ENCODE results near the gene NAV2. TPM values are rescaled to one million over a fixed set of nuclear protein-coding genes. Genes with fewer than 3 reads are reported as not detected.

The NAV2 gene
- total RNA-seq, 1 donor from 2014 or later: 10.5 TPM

DNA sequence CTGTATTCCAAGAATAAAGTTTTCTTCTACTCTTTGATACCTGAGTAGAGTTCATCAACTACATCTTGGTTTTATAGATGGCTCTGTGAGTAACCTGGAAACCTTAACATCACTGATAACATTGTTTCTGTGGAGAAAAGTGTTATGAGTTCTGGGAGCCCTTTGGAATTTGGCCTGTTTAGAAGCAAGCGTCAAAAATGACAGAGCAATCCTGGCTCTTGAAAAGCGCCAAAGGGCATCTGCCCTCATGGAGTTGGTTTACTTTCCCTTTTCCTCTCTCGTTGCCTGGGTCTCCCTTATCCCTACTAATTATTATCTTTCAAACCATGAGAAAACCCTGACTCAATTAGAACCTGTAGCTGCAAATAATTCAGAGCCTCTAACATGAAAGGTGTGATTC is 307.6 kb downstream of the NAV2 start:
- no peak for DNase-seq
- no peak for ATAC-seq (ENCODE audit: poor library complexity)
- intact Hi-C loops (cut with DNase I): no loop called here

DNA sequence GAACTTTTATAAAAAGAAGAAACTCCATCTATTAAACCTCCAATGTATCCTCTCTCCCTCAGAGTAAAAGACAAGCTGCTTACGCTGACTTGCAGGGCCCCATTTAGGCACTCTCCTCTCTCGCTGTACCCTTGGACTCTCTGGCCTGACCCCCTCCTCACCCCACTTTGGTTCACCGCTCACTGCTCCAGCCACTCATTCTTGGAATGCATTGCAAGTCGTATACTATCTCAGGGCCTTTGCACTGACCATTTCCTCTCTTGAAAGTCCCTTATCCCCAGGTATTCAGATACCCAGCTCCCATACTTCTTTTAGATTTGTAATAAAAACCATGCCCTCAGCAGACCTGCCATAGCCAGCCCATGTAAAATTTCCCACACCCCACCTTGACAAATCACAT is 308.1 kb downstream of the NAV2 start:
- no peak for ATAC-seq (ENCODE audit: poor library complexity)
- intact Hi-C loops (cut with DNase I): no loop called here
- no peak for DNase-seq

DNA sequence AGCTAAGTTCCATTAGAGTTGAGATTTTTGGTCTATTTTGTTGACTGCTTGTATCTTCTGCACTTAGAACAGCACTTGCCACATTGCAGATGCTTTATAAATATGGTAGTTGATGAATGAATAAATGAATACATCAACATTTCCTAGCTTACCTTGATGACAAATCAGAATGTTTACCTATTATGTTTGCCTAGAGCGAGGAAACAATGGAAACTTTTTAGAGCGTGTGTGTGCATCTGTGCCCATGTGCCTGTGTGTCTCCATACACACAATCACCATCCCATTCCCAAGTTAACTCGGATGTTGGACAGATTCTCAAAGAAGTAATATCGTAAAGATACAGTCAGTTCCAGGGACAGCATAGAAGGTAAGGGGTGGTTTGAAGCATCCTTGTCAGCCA is 308.6 kb downstream of the NAV2 start:
- no peak for ATAC-seq (ENCODE audit: poor library complexity)
- no peak for DNase-seq
- intact Hi-C loops (cut with DNase I): no loop called here

- intact Hi-C loops (cut with DNase I): no loop called here
- no peak for ATAC-seq (ENCODE audit: poor library complexity)
- DNase-seq: no peak
Observed at GRCh38 chr11:20021771-20022362, 309.2 kb downstream of the NAV2 start.

DNA sequence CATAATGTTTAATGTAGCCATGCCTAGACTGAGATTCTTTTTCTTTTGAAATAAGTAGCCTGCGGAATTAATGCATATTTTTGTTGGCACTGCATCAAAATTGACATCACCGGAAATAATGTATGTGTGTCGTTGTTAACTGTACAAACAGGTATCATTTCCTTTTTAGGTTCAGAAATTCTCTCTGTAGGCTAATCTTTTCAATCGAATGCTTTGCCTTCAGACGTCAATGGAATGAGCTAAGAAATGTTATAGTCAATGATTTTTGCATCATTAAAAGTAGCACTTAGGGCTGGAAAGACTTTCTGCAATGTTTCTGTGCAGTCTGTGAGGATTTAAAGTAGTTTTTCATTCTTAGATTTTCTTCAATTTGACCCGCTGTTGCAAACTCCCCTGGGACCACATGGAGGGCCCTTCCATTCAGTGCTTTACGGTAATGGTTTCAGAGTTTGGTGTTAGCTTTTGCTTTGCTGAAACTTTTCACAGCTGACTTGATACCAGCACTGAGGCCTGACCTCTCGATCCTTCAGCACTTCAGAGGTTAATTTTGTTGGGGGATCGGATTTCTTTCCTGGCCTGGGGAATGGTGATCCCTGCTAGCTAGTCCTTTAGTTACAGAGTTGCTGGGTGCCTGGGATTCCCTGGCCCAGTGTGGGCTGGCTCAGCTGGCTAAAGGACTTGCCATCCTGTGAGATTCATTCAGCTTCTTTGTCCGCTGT is 309.9 kb downstream of the NAV2 start:
- ATAC-seq (ENCODE audit: poor library complexity): peak; percentile 54
- no peak for DNase-seq
- intact Hi-C loops (cut with DNase I): no loop called here

DNA sequence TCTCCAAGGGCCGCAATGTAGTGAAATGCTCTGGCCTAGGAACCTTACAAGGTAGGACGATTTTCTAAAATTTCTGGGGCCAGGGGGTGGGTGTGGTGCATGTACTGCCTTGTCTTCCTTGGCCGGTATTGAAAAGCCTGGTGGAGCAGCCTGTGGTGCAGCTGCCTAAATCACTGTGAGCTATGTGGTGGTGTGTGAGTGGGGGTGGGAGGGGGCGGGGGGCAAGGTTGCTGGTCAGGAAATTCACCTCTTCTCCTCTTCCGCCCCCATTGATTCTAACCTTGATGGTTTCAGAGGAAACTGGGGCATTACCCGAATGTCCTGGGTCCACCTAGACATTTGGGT is 310.4 kb downstream of the NAV2 start:
- DNase-seq (no peak), ATAC-seq (ENCODE audit: poor library complexity) (peak; percentile 32)
- intact Hi-C loops (cut with DNase I): no loop called here

DNA sequence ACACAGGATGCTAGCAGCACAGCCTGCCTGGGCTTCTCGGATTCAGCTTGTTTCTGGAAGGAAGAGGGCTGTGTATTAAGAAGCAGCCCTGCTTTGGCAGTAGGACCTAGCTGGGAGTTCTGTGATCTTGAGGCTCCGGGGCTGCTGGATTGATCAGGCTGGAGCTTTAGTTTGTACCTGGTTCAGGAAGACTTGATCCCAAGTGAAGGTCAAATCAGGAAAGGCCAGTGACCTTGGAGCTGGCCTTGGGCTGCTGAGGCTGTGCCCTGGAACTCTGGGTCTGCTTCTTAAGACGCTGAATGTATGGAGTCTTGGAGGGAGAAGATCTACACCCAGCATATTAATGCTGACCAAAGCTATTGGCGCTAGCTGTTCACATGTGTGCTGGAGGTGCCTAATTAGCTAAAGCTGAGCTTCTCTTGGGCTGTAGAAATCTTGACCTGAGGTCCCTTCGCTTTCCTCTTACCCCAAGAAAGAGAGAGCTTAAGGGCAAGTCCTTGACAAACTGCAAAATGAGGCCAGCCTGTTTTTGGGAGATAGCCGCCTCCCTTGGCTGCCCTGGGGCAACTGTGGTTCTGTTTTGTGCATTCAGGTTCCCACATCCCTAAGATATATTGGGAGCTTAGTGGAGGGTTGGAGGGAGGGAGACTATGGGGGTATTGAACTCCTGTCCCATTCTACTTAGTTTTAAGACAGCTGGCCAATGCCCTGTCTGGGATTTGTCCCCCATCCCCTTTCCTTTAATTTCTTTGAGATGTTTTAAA is 311.7 kb downstream of the NAV2 start:
- no peak for DNase-seq
- intact Hi-C loops (cut with DNase I): no loop called here
- ATAC-seq (ENCODE audit: poor library complexity): no peak

DNA sequence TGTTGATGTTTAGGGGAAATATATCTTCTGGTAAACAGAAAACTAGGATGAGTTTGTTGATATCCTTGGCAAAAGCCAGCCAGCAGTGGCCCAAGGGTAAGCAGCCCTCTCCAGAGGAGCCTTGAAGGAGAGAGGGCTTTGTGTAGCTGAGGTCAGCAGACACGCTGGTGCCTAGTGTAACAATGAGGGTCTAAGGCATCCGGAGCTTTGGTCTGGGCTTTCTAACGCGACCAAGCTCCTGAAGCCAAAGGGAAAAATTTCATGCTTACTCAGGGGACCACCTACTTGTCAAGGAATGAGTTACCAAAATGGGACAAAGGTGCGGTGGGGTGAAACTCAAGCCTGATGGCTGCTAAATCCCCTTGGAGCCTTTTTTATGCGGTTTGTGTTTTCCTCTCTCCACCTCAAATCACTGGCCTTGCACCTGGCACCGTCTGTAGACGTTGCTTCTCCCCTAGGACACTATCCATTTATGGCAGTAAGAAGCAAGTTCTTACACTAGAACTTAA is 312.7 kb downstream of the NAV2 start:
- ATAC-seq (ENCODE audit: poor library complexity) (no peak), DNase-seq (no peak)
- intact Hi-C loops (cut with DNase I): no loop called here

DNA sequence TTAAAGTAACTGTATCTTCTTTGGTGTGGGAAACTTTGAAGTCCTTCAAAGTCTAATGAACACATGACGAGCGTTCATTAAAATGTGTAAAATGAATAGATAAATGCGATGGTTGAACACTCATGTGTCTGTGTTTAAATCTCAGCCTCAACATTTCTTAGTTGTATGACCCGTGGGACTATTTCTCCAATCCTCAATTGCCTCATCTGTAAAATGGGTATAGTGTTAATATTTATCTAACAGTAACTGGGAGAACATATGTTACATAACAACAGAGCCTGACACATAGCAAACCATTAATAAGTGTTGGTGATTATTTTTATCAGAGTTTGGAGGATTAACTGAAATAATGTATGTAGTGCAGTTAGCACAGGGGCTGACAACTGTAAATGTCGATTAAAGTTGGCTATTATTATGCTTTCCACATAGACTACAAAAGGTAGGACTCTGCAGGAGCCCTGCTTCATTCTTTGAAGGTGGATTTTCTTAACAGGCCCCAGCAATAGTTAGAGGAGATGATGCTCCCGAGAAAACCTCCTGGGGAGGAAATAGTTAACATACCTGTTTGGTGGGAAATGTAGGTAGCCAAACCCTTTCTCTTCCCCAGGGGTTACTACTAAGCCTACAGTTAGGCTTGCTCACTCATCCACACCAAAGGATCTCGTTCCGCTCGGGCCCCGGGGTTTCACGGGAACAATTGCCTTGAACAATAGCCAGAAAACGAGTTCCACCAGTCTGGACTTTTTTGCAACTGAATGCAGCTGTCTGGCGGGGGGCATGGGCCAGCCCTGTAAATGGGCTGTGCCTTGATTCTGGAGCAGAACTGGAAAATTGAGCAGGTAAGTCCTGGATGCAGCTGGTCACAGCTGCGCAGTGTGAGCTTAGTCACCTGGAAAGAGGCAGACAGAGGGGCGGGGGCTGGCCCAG is 314.3 kb downstream of the NAV2 start:
- no peak for DNase-seq
- ATAC-seq (ENCODE audit: poor library complexity): no peak
- intact Hi-C loops (cut with DNase I): no loop called here

DNA sequence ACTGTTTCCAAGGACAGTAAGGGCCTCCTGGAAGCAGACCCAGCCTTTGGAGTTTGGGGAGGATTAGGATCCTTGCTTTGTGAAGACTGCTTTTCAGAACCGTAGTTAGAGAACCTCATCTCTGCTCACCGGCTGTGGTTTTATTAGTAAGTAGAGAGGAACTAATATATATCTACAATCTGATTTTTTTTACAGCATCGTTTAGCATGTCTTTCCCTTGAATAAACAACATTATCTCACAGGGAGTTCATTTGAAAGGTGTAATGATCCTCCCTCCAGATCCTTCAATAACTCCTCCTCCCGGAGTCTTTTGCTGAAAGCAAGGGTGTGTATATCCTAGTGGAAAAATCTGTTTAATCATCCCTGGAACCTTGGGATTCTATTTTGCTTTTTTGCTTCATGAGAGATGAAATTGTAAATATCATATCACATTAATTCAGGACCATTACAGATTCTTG is 314.9 kb downstream of the NAV2 start:
- intact Hi-C loops (cut with DNase I): no loop called here
- no peak for DNase-seq
- ATAC-seq (ENCODE audit: poor library complexity): no peak

DNA sequence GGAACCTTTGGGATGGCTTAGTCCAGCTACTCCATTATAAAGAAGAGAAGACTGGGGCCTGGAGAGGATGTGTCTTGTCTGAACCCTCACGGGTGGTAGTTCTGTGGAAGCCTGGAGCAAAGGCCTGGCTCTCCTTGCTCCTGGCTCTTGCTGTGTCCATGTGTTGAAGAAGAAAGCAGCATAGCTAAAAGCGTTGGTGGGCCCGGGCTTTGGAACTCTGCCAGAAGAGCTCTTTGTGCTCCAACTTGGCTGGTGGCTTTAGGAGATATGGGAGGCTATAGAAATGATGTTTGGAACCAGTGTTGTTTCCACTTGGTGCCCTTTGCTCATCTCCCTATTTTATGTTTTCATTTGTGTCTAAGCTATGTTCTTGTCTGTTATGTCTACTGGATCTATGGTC is 316.6 kb downstream of the NAV2 start:
- DNase-seq (no peak), ATAC-seq (ENCODE audit: poor library complexity) (no peak)
- intact Hi-C loops (cut with DNase I): no loop called here

- intact Hi-C loops (cut with DNase I): no loop called here
- ATAC-seq (ENCODE audit: poor library complexity): no peak
- no peak for DNase-seq
Observed at GRCh38 chr11:20030472-20030871, 317.8 kb downstream of the NAV2 start.

DNA sequence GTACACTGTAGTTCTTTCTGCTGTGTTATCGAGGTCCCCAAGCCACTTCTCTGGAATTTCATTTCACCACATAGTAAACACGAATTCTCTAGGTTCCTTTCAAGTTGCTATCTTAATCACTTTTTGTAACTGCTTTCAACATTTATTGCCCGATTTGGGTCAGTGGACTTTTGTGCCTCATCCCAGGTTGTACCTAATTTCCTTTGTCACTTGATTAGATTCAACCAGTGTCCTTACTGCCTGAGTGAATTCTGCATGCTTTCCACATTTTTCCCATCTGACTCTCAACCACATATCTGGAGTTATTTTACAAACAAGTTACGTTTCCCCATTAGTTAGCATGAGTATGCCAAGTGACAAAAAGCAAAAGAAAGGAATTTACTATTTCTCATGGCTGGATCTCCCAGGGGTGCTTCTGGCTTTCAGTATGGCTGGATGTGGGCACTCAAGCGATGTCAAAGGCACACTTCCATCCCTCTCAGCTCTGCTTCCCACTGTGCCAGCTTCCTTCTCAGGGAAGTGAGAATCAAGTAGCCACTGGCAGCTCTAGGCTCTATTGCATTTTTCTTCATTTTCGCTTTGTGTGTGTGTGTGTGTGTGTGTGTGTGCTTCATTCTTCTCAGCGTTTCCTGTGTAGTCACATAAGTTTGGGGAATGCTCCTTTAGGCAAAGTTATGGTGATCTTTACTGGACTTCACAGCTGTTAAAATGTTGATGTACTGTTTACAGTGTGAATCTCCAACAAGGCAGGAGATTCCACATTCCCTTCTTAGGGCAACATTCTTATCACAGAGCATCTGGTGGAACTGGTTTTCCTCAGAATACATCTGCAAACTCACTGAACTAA is 318.7 kb downstream of the NAV2 start:
- ATAC-seq (ENCODE audit: poor library complexity): peak; percentile 15
- no peak for DNase-seq
- intact Hi-C loops (cut with DNase I): no loop called here

GRCh38 chr11:20032127-20032526 is 319.5 kb downstream of the NAV2 start:
- ATAC-seq (ENCODE audit: poor library complexity) (peak; percentile 65), DNase-seq (no peak)
- intact Hi-C loops (cut with DNase I): no loop called here

GRCh38 chr11:20032577-20033260 is 320.1 kb downstream of the NAV2 start:
- ATAC-seq (ENCODE audit: poor library complexity) (no peak), DNase-seq (no peak)
- intact Hi-C loops (cut with DNase I): no loop called here

DNA sequence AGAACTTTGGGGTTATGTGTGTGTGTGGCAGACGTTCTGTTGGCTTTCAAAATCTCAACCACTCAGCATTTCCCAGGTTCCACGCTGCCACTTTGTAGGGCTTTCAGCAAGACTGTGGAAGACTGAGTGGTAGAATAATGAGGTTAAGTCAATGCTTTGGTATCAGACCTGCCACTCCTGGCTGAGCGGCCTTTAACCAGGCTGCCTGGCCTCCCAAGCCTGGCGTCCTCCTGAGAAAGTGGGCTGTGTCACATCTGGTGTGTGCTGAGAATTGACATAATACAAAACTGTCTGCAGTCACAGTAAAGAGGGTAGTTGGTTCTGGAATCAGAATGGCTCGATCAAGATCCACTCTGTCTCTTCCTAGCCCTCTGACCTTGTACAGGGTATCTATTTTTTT is 321.2 kb downstream of the NAV2 start:
- ATAC-seq (ENCODE audit: poor library complexity): peak; percentile 13
- no peak for DNase-seq
- intact Hi-C loops (cut with DNase I): no loop called here

DNA sequence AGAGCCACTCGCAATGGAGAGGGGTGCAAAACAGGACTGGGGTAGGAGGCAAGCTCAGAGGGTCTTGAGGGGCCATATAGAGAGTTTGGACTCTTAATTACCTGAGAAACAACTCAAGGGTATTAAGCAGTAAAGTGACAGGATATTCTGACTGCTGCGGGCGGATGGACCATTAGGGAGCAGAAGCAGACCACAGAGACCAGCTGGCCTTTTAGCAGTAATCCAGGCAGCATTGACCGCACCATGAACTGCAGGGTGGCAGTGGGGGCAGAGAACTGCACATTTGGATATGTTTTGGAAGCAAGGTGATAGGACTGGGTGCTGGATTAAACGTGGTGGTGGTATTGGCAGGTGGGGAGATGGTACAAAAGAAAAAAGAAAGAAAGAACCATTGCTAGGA is 322.3 kb downstream of the NAV2 start:
- ATAC-seq (ENCODE audit: poor library complexity) (no peak), DNase-seq (no peak)
- intact Hi-C loops (cut with DNase I): no loop called here

DNA sequence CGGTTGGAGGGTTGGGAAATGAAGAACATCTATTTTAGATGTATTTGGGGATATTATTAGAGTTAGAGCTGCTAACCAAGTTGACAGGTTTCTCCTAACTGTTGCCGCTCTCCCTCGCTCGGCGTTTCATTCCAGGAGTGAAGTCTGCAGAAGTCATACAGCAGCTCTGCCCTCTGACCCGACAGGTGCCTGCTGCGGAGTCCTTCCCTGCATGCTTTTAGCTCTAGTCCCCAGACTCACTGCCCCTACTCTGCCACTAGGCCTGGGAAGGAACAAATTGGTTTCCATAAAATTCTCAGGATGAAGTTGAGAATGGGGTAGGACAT is 322.7 kb downstream of the NAV2 start:
- no peak for DNase-seq
- intact Hi-C loops (cut with DNase I): no loop called here
- no peak for ATAC-seq (ENCODE audit: poor library complexity)

Data from Right ventricle myocardium superior (tissue), 1 donor.